Fibroblast of lung (primary cell): ENCODE results near the gene HTT.

Experiments used
- CTCF ChIP-seq, 2 donors: IDR thresholded peaks in 1 of 2; conservative IDR thresholded peaks in 1 of 2; 1 replicate in 1 of 2; 2 replicates in 1 of 2; pipeline ENCODE4 v1.5.1; 2011 to 2012; ENCODE audit warnings: low read length in 2 of 2, control low read depth in 1 of 2, inconsistent platforms in 1 of 2, low read depth in 1 of 2, mild to moderate bottlenecking in 1 of 2
- EZH2 ChIP-seq: IDR thresholded peaks from 2 replicates; pipeline ENCODE4 v1.5.1; 2012; ENCODE audit warnings: low read length, control low read depth, mild to moderate bottlenecking; ENCODE audit errors: missing control alignments

DNA sequence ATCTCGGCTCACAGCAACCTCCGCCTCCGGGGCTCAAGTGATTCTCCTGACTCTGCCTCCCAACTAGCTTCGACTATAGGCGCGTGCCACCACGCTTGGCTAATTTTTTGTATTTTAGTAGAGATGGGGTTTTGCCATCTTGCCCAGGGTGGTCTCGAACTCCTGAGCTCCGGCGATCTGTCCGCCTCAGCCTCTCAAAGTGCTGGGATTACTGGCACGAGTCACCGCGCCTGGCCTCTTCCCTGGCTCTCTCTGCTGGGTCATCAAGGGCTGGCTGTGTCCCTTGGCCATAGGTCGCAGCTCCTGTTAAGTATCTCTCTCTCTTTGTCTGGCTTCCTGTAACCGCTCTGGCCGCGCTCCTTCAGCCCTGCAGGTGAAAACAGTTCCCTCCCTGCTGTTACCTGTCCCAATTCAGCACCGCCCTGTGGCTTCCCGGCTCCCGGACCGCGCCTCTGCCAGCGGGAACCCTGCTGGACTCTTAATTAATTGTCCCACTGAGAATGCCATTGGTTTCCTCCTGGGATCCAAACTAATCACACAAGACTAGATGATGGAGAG, 217.0 kb downstream of the HTT start:
- TF ChIP-seq CTCF (conservative IDR thresholded peaks at IDR 0.05 in 1 of 2, IDR thresholded peaks at IDR 0.05 in 1 of 2; ENCODE audit: low read depth in 1 of 2, low read length in 2 of 2) = no peak
- no peak for TF ChIP-seq EZH2
